HUES64 (cell line): Measurements from ENCODE around the gene TTC28.

Experiments used
- H3K27ac ChIP-seq: 2 replicates; pipeline ENCODE4 v1.7.0; 2013; ENCODE audit warnings: low read depth, low read length, inconsistent platforms
- H3K27me3 ChIP-seq: 2 replicates; pipeline ENCODE4 v1.6.1; 2013; ENCODE audit warnings: mild to moderate bottlenecking, low read length; ENCODE audit not compliant: insufficient read depth
- H3K36me3 ChIP-seq: 2 replicates; pipeline ENCODE4 v1.6.1; 2013; ENCODE audit warnings: mild to moderate bottlenecking, low read length; ENCODE audit not compliant: insufficient read depth
- H3K4me1 ChIP-seq: 2 replicates; pipeline ENCODE4 v1.6.1; 2013; ENCODE audit warnings: mild to moderate bottlenecking, low read length, moderate library complexity; ENCODE audit not compliant: insufficient read depth
- H3K4me3 ChIP-seq: 2 replicates; pipeline ENCODE4 v1.5.1; 2013; ENCODE audit warnings: mild to moderate bottlenecking, low read length, moderate library complexity
- H3K9ac ChIP-seq: 2 replicates; pipeline ENCODE4 v1.6.1; 2013; ENCODE audit warnings: mild to moderate bottlenecking, low read depth, low read length
- H3K9me3 ChIP-seq: 2 replicates; pipeline ENCODE4 v1.6.1; 2013; ENCODE audit warnings: low read depth, low read length; ENCODE audit not compliant: insufficient read depth
- WGBS: fragments of 150-250, 120-280 bp; methylation state at CpG from one replicate; pipeline ENCODE4 v1.1.7; 2013; ENCODE audit warnings: missing lambda C conversion rate; 5-methylcytosine and 5-hydroxymethylcytosine counted together

Gene TTC28

DNA sequence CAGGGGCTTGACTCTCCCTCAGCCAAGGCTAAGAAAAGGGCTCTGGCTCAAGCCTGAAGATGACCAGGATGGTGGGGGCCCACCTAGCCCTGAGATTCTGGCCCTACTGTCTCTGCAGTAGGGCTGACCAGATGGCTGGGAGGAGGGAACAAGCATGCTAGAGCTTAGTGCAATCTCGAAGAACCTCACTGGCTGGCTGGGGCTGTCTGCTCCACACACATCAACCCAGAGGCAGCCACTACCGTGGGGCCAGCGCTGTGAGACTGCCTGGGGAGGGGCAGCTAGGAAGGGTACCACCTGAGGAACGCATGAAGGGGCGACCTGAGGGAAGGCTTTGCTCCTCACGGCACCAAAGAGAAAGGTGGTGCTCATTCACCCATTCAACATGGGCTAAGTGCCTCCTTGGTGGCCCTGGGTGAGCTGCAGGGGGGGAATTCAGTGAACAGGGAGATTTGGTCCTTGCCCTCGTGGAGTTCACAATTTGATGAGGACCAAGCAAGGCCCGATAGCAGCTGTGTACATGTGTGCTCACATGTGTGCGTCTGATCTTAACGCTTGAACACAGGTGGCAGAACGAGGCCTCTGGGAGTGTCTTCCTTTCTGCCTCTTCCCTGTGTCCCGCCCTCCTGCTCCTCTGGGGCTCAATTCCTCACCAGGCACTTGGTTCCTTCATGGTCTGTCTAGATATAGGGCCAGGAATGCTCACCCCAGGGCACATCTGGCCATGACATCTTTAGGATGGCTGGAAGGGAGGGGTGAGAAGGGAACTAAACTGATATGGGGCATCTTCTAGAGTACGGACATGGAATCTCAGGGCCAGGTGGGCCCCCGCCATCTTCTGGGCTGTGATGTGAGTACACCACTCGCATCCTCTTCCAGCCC lies 658.3 kb downstream of the TTC28 start:
- H3K9ac ChIP-seq, result no peak overlapping the region
- WGBS, result 92% methylated on average over 15 of the region's 15 CpGs

GRCh38 chr22:28019881-28020861 lies 659.5 kb downstream of the TTC28 start:
- Histone ChIP-seq H3K27me3 (no peaks in the 10 kb centered on the region), H3K4me1 (no peaks in the 10 kb centered on the region; the same call in 1 of the 2 replicates), H3K9me3 (no peaks in the 10 kb centered on the region), H3K36me3 (no peaks in the 10 kb centered on the region), H3K27ac (no peak overlapping the region), H3K4me3 (no peak overlapping the region), H3K9ac (no peak overlapping the region)
- WGBS, result 47% methylated on average over 19 of the region's 20 CpGs

More for the DNA sequence above, 658.3 kb downstream of the TTC28 start:
- Histone ChIP-seq H3K4me3 (no peak overlapping the region), H3K27ac (no peak overlapping the region), H3K9me3 (no peaks in the 10 kb centered on the region), H3K27me3 (no peaks in the 10 kb centered on the region), H3K4me1 (no peaks in the 10 kb centered on the region; the same call in 1 of the 2 replicates), H3K36me3 (no peaks in the 10 kb centered on the region)

- H3K9ac ChIP-seq, result no peak overlapping the region
- H3K4me1 ChIP-seq, result no peaks in the 10 kb centered on the region; the same call in 1 of the 2 replicates
- H3K27me3 ChIP-seq, result no peaks in the 10 kb centered on the region
- no peaks in the 10 kb centered on the region for H3K36me3 ChIP-seq
- H3K4me3 ChIP-seq, result no peak overlapping the region
- no peaks in the 10 kb centered on the region for H3K9me3 ChIP-seq
- H3K27ac ChIP-seq, result no peak overlapping the region
- 94% methylated on average over 8 of the region's 8 CpGs for WGBS
Measured at GRCh38 chr22:28019360-28019759, 660.3 kb downstream of the TTC28 start.

DNA sequence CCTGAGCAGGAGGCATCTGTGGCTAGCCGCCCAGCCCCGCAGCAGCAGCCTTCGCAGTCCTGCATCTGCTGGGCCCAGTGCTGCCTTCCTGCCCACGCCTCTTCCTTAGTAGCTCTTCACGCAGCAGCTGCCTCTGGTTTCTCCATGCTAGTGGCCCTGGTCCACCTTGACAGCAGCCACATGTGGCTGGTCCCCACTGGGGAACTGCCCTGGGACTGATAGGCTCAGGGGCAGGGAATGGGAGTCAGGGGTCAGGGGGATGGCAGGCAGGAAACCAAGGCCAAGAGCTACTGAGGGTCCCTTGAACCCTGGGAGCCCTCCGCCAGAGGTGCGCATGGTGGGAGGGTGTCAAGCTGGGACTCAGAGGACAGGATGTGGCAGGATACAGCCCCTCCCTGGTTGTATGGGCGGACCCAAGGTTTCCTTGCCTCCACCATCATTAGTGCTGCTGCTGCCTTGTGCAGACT lies 661.1 kb downstream of the TTC28 start:
- WGBS, result 94% methylated on average over 8 of the region's 8 CpGs
- no peaks in the 10 kb centered on the region for H3K36me3 ChIP-seq
- H3K9ac ChIP-seq, result no peak overlapping the region
- H3K27me3 ChIP-seq, result no peaks in the 10 kb centered on the region
- no peaks in the 10 kb centered on the region for H3K9me3 ChIP-seq
- no peak overlapping the region for H3K4me3 ChIP-seq
- no peak overlapping the region for H3K27ac ChIP-seq
- no peaks in the 10 kb centered on the region; the same call in 1 of the 2 replicates for H3K4me1 ChIP-seq

DNA sequence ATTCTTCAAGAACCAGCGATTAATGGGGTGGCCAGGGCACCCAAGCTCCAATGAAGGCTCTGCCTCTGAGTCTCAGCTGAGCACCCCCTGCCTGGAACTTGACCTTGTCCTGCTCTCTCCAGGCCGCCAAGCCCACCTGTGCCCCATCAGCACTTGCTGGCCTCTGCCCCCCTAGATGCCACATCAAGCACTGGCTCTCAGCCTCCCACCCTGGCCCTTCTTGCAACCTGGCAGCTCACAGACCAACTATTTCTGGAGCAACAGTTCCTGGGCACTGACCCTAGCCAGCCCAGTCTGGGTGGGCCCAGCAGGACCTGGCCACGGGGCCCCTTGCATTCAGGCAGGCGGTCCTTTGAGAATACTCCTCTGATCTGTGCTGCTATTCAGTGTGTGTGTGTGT lies 661.8 kb downstream of the TTC28 start:
- H3K9me3 ChIP-seq, result no peaks in the 10 kb centered on the region
- no peak overlapping the region for H3K4me3 ChIP-seq
- no peaks in the 10 kb centered on the region; the same call in 1 of the 2 replicates for H3K4me1 ChIP-seq
- no peaks in the 10 kb centered on the region for H3K27me3 ChIP-seq
- no peak overlapping the region for H3K9ac ChIP-seq
- 81% methylated on average over 4 of the region's 4 CpGs for WGBS
- no peaks in the 10 kb centered on the region for H3K36me3 ChIP-seq
- H3K27ac ChIP-seq, result no peak overlapping the region

GRCh38 chr22:28017558-28017820 lies 662.2 kb downstream of the TTC28 start:
- 94% methylated on average over 2 of the region's 2 CpGs for WGBS
- Histone ChIP-seq H3K9ac (no peak overlapping the region), H3K9me3 (no peaks in the 10 kb centered on the region), H3K4me3 (no peak overlapping the region), H3K4me1 (no peaks in the 10 kb centered on the region; the same call in 1 of the 2 replicates), H3K27me3 (no peaks in the 10 kb centered on the region), H3K27ac (no peak overlapping the region), H3K36me3 (no peaks in the 10 kb centered on the region)

DNA sequence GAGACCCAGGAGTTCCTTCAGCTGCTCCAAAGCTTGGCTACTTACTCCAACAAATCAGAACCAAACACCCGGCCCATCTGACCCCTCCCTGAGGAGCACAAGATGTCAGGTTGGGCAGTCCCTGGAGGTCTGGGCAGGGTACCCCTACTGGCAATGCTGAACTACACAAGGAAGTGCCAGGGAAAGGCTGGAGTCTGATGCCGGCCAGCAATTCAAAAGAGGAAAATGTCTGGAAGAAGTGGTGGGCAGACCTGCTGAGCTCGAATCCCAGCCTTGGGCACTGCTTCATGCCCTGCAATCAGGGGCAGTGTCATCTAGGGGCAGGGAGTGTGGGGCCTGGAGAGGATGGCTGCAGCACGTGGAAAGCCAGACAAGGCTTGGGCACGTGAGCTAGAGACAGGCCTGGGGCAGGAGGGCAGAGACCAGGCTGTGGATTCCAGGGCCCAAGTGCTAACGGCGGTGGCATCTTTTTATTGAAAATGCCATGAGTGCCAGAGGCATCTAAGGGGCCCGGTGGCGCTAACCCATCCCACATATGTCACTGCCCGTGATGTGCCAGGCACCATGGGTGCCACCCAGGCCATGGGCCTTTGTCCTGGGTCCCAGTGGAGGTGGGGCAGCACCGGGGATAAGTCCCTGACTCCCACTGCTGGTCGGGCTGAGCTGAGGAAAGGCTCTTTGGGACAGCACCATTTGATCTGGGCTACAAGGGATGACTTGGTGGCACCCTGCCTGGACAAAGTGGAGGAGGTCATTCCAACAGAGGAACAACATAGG lies 662.7 kb downstream of the TTC28 start:
- no peak overlapping the region for H3K27ac ChIP-seq
- H3K4me1 ChIP-seq, result no peaks in the 10 kb centered on the region; the same call in 1 of the 2 replicates
- 93% methylated on average over 12 of the region's 12 CpGs for WGBS
- H3K4me3 ChIP-seq, result no peak overlapping the region
- no peak overlapping the region for H3K9ac ChIP-seq
- no peaks in the 10 kb centered on the region for H3K27me3 ChIP-seq
- H3K9me3 ChIP-seq, result no peaks in the 10 kb centered on the region
- no peaks in the 10 kb centered on the region for H3K36me3 ChIP-seq

DNA sequence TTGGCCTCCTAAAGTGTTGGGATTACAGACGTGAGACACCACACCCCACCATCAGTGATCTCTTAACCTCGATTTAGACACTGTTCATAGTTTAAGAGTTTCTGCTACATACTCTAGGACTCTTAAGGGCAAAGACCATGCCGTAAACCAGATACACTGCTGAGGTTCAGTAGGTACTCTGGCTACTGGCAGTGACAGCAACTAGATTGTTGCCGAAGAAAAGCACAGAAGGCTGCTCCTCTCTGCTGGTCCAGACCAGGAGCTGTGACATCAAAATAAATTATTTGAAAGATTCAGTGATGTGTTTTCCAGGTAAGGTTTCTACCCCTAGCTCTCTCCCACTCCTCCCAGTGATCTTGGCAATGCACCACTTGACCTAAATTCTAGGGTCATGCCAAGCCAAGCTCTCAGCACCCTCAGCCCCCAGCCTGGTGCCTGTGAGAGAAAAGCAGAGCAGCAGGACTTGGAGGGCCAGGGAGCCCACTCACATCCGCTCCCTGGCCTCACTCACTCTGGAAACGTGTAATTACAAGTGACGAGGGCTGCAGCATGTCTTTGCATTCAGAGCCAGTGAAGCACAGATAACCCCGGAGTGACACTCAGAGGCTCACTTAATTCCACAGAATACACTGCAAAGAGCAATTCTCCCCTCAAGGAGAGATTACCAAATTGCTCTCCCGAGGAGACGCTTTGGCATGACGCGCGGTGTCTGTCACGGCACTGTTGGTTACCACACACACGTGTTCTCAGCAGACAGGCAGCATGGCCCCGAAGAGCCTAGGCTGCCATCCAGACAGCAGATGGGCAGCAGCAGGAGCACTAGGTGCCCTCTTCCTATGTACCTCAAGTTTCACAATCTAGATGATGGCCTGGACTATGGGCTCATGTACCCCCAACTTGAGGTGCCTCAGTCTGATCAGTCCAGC lies 663.7 kb downstream of the TTC28 start:
- Histone ChIP-seq H3K27ac (no peak overlapping the region), H3K9ac (no peak overlapping the region), H3K4me3 (no peak overlapping the region), H3K27me3 (no peaks in the 10 kb centered on the region), H3K4me1 (no peaks in the 10 kb centered on the region; the same call in 1 of the 2 replicates), H3K9me3 (no peaks in the 10 kb centered on the region), H3K36me3 (no peaks in the 10 kb centered on the region)
- WGBS, result 92% methylated on average over 16 of the region's 16 CpGs

GRCh38 chr22:28015046-28015425 lies 664.6 kb downstream of the TTC28 start:
- no peaks in the 10 kb centered on the region for H3K4me1 ChIP-seq
- H3K36me3 ChIP-seq, result no peaks in the 10 kb centered on the region
- no peaks in the 10 kb centered on the region for H3K27me3 ChIP-seq
- H3K9me3 ChIP-seq, result no peaks in the 10 kb centered on the region
- H3K4me3 ChIP-seq, result no peak overlapping the region
- 86% methylated on average over 2 of the region's 2 CpGs for WGBS
- H3K27ac ChIP-seq, result no peak overlapping the region
- no peak overlapping the region for H3K9ac ChIP-seq
